ENCODE measurements around the gene TRIP10. TPM values are rescaled to one million over a fixed set of nuclear protein-coding genes. Genes with fewer than 3 reads are reported as not detected.
"Not testable (repeated sequence)": the region's sequence is repeated elsewhere in the genome, so short reads cannot be mapped to it uniquely, and the experiment has no call there.

Gene TRIP10
- total RNA-seq, 3 donors from 2014 or later: 72.8 to 121 (median 79.5) TPM

DNA sequence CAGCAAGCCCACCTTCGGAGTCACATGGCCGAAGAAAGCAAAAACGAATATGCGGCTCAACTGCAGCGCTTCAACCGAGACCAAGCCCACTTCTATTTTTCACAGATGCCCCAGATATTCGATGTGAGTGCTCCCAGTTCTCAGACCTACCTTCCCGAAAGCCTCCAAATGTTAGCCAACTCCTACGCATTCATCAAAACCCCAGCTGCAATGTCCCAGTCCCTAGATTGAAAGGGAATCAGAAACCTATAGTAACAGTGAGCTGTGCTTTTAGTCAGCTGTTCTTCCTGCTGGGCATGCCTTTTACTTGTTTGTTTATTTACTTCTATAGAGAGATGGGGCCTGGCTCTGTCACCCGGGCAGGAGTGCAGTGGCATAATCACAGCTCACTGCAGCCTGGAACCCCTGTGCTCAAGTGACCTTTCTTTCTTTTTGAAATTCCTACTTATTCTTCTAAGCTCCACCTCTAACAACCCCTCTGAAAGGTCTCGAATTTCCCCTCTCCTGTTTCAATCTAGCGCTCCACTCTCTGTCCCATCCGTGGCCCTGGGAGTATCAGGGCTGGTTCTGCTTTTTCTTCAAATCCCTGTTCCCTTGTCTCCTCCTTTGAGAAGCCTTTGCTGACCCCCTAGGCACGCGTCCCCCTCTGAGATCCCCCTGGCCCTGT, 4.4 kb downstream of the TRIP10 start:
- Histone ChIP-seq H3K4me3 (no peak overlapping the region), H3K4me1 (ENCODE audit: low read depth) (peaks cover 26% of the 10 kb centered on the region), H3K36me3 (ENCODE audit: low read depth) (no peaks in the 10 kb centered on the region), H3K9me3 (no peaks in the 10 kb centered on the region)
- intact Hi-C loops (cut with DNase I, micrococcal nuclease): no loop called here
- DNase-seq: no peak
- TF ChIP-seq, protein P1, sequence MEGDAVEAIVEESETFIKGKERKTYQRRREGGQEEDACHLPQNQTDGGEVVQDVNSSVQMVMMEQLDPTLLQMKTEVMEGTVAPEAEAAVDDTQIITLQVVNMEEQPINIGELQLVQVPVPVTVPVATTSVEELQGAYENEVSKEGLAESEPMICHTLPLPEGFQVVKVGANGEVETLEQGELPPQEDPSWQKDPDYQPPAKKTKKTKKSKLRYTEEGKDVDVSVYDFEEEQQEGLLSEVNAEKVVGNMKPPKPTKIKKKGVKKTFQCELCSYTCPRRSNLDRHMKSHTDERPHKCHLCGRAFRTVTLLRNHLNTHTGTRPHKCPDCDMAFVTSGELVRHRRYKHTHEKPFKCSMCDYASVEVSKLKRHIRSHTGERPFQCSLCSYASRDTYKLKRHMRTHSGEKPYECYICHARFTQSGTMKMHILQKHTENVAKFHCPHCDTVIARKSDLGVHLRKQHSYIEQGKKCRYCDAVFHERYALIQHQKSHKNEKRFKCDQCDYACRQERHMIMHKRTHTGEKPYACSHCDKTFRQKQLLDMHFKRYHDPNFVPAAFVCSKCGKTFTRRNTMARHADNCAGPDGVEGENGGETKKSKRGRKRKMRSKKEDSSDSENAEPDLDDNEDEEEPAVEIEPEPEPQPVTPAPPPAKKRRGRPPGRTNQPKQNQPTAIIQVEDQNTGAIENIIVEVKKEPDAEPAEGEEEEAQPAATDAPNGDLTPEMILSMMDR (IDR thresholded peaks at IDR 0.05): no peak
- ATAC-seq: no peak

DNA sequence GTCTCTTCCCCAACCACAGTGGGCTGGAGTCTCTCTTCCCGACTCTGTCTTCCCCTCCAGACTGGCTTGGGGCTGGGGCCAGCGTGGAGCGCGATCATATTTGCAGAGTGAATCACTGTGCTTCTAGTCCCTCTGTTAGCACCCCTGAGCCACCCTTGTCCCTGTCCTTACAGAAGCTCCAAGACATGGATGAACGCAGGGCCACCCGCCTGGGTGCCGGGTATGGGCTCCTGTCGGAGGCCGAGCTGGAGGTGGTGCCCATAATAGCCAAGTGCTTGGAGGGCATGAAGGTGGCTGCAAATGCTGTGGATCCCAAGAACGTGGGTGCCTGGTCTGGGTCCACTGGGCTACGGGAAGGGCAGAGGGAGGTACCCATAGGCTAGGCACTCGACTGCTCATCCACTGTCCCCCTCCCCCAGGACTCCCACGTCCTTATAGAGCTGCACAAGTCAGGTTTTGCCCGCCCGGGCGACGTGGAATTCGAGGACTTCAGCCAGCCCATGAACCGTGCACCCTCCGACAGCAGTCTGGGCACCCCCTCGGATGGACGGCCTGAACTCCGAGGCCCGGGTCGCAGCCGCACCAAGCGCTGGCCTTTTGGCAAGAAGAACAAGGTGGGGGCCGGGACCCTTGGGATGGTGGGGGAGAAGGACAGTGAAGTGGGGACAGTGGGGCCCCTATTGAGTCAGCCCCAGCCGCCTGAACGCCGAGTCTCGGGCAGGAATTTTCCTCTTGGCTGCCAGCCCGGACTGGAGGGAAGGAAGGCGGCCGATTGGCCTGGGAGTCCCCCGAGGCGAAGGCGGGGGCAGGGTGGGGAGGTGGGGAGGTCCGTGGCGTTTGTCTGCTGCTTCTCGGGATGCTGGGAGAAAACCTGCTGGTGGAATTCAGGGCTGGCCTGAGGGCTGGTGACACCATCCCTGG, 5.2 kb downstream of the TRIP10 start:
- Histone ChIP-seq H3K4me1 (ENCODE audit: low read depth) (peaks cover 23% of the 10 kb centered on the region), H3K4me3 (no peak overlapping the region), H3K36me3 (ENCODE audit: low read depth) (no peaks in the 10 kb centered on the region), H3K9me3 (no peaks in the 10 kb centered on the region)
- intact Hi-C loops (cut with DNase I, micrococcal nuclease): no loop called here
- DNase-seq (peak; percentile 84 to 89 (median 86)), ATAC-seq (peak; percentile 83)
- TF ChIP-seq, protein P1 (IDR thresholded peaks at IDR 0.05): no peak

DNA sequence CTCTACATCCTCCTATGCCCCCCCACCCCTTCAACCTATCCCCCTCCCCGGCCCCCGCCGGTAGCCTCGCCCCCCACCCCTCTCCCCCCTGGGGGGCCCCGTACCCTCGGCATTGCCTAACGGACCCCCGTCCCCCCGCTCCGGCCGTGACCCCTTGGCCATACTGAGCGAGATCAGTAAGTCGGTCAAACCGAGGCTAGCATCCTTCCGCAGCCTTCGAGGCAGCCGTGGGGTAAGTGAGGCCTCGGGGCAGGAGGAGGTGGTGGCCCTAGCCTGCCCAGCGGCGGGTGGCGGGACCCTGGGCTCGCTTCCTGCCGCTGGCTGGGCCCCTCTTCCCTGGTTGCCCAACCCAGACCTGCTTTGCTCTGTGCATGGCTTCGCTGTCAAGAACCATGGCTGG, 6.5 kb downstream of the TRIP10 start:
- intact Hi-C loops (cut with DNase I, micrococcal nuclease): no loop called here
- H3K4me3 ChIP-seq: no peak overlapping the region
- ATAC-seq (no peak), DNase-seq (no peak)
- TF ChIP-seq, protein P1 (IDR thresholded peaks at IDR 0.05): no peak
- no peaks in the 10 kb centered on the region for H3K9me3 ChIP-seq
- H3K4me1 ChIP-seq (ENCODE audit: low read depth): peaks cover 22% of the 10 kb centered on the region
- H3K36me3 ChIP-seq (ENCODE audit: low read depth): no peaks in the 10 kb centered on the region

DNA sequence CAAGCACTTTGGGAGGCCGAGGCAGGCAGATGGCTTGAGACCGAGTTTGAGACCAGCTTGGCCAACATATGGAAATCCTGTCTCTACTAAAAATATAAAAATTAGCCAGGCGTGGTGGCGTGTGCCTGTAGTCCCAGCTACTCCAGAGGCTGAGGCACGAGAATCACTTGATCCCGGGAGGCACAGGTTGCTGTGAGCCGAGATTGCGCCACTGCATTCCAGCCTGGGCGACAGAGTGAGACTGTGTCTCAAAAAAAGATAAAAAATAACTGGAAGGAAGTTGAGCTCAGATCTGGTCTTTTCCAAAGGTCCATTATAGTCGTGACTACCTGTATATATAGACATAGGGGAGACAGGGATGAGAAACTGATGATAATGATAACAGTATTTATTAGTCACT, 9.1 kb downstream of the TRIP10 start:
- not testable (repeated sequence) for ATAC-seq

DNA sequence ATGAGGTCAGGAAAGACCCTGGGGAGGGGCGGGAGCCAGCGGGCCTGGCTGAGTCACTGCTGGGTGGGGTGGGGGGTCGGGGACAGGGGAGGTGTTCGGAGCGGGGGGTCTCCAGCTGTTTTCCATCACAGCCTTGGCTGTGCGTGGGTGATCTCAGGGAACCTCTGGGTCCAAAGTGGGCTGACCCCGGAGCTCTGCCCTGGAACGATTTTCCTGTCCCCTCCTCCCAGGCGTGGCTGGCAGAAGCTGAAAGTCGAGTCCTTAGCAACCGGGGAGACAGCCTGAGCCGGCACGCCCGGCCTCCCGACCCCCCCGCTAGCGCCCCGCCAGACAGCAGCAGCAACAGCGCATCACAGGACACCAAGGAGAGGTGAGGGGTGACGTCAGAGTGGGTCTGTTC, 10.6 kb downstream of the TRIP10 start:
- H3K9me3 ChIP-seq: no peaks in the 10 kb centered on the region

More for the DNA sequence above, 9.1 kb downstream of the TRIP10 start:
- H3K4me3 ChIP-seq; H3K36me3 ChIP-seq (ENCODE audit: low read depth); intact Hi-C loops (cut with DNase I, micrococcal nuclease); H3K9me3 ChIP-seq; DNase-seq: not testable (repeated sequence)
- peaks cover 28% of the 10 kb centered on the region for H3K4me1 ChIP-seq (ENCODE audit: low read depth)

More for the DNA sequence above, 10.6 kb downstream of the TRIP10 start:
- intact Hi-C loops (cut with DNase I, micrococcal nuclease): no loop called here
- Histone ChIP-seq H3K36me3 (ENCODE audit: low read depth) (no peaks in the 10 kb centered on the region), H3K4me1 (ENCODE audit: low read depth) (peaks cover 26% of the 10 kb centered on the region), H3K4me3 (no peak overlapping the region)
- TF ChIP-seq, protein P1 (IDR thresholded peaks at IDR 0.05): no peak
- ATAC-seq: no peak
- peak in 2 of 3 donors; percentile 49 to 64 for DNase-seq
